ENCODE data around the gene KLF2.

DNA sequence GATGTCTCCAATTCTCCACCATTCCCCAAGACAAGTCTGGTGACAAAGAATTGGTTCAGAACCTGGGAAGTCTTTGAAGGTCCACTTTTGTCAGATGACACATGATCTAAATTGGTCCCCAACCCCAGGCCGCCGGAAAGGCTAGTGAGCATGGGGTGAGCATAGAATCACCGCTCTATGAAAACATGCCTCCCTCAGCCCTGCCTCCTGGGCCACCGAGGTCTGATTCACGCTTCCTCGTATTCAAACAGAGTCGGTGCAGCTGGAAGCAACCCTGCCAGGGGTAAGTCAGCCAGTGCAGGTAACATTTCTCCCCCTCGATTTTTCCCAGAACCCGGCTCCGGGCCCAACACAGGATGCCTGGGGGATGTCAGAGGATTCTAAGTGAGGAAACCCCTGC, 33.9 kb upstream of the KLF2 start:
- TF ChIP-seq, protein P1, sequence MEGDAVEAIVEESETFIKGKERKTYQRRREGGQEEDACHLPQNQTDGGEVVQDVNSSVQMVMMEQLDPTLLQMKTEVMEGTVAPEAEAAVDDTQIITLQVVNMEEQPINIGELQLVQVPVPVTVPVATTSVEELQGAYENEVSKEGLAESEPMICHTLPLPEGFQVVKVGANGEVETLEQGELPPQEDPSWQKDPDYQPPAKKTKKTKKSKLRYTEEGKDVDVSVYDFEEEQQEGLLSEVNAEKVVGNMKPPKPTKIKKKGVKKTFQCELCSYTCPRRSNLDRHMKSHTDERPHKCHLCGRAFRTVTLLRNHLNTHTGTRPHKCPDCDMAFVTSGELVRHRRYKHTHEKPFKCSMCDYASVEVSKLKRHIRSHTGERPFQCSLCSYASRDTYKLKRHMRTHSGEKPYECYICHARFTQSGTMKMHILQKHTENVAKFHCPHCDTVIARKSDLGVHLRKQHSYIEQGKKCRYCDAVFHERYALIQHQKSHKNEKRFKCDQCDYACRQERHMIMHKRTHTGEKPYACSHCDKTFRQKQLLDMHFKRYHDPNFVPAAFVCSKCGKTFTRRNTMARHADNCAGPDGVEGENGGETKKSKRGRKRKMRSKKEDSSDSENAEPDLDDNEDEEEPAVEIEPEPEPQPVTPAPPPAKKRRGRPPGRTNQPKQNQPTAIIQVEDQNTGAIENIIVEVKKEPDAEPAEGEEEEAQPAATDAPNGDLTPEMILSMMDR (IDR thresholded peaks at IDR 0.05): no peak
- TF ChIP-seq POLR2A (IDR thresholded peaks at IDR 0.05) (no peak), POLR2AphosphoS5 (IDR thresholded peaks at IDR 0.05) (no peak)
